Common myeloid progenitor, CD34-positive (primary cell): ENCODE measurements around the gene CHST1.

Experiments used
- CTCF ChIA-PET: fragments of 350-600 bp; sonication (Branson Sonifier 250); formaldehyde crosslinking; loops from one replicate; lab custom pipeline; 2021; ENCODE audit warnings: antibody characterized with exemption; lab: Charles Lee
- POLR2A ChIA-PET: fragments of 350-600 bp; sonication (Branson Sonifier 250); formaldehyde crosslinking; loops from one replicate; lab custom pipeline; 2021; ENCODE audit warnings: antibody characterized with exemption; lab: Charles Lee
- DNase-seq, 3 donors: peaks; one replicate each; pipeline versions ENCODE4 v3.0.0 to v3.0.0-alpha.2; 2013
- H3K27ac ChIP-seq, 2 experiments: 1 replicate in 1 of 2; 2 replicates in 1 of 2; pipeline ENCODE4 v1.7.0; 2013; ENCODE audit warnings: inconsistent platforms in 2 of 2, low read length in 2 of 2, mild to moderate bottlenecking in 2 of 2, low read depth in 1 of 2, moderate library complexity in 1 of 2; ENCODE audit not compliant: severe bottlenecking in 2 of 2, insufficient read depth in 1 of 2, poor library complexity in 1 of 2
- H3K27me3 ChIP-seq, 5 experiments: replicated peaks in 2 of 5; 1 replicate in 3 of 5; 2 replicates in 2 of 5; pipeline versions ENCODE4 v1.6.1 to v1.7.0; 2013; ENCODE audit warnings: low read length in 4 of 5, mild to moderate bottlenecking in 2 of 5, moderate library complexity in 2 of 5, inconsistent platforms in 1 of 5; ENCODE audit not compliant: insufficient read depth in 5 of 5, control insufficient read depth in 4 of 5
- H3K36me3 ChIP-seq, 4 experiments: 1 replicate in 2 of 4; 2 replicates in 2 of 4; pipeline versions ENCODE4 v1.6.1 to v1.7.0; 2013; ENCODE audit warnings: low read length in 3 of 4, control low read depth in 1 of 4, mild to moderate bottlenecking in 1 of 4; ENCODE audit not compliant: control insufficient read depth in 4 of 4, insufficient read depth in 4 of 4
- H3K4me1 ChIP-seq, 4 experiments: 1 replicate in 3 of 4; 2 replicates in 1 of 4; pipeline versions ENCODE4 v1.6.1 to v1.7.1; 2013; ENCODE audit warnings: low read length in 3 of 4, mild to moderate bottlenecking in 3 of 4, control low read depth in 1 of 4, inconsistent platforms in 1 of 4, moderate library complexity in 1 of 4; ENCODE audit not compliant: control insufficient read depth in 4 of 4, insufficient read depth in 4 of 4; ENCODE audit errors: control extremely low read depth in 1 of 4
- H3K4me3 ChIP-seq, 7 experiments: 1 replicate in 4 of 7; 2 replicates in 3 of 7; pipeline versions ENCODE4 v1.5.1 to v1.7.0; 2013; ENCODE audit warnings: mild to moderate bottlenecking in 7 of 7, low read length in 6 of 7, moderate library complexity in 6 of 7, inconsistent platforms in 2 of 7, low read depth in 2 of 7, control low read depth in 1 of 7; ENCODE audit not compliant: insufficient read depth in 4 of 7, control insufficient read depth in 1 of 7; ENCODE audit errors: extremely low read depth in 1 of 7
- H3K9me3 ChIP-seq, 5 experiments: 1 replicate in 4 of 5; 2 replicates in 1 of 5; pipeline versions ENCODE4 v1.6.1 to v1.7.1; 2013; ENCODE audit warnings: low read length in 4 of 5, mild to moderate bottlenecking in 2 of 5, inconsistent platforms in 1 of 5, low read depth in 1 of 5, moderate library complexity in 1 of 5; ENCODE audit not compliant: control insufficient read depth in 4 of 5, insufficient read depth in 2 of 5; ENCODE audit errors: control extremely low read depth in 1 of 5
- WGBS: methylation state at CpG from one replicate; pipeline ENCODE4 v1.1.5; 2013; ENCODE audit not compliant: insufficient coverage; 5-methylcytosine and 5-hydroxymethylcytosine counted together

The CHST1 gene

DNA sequence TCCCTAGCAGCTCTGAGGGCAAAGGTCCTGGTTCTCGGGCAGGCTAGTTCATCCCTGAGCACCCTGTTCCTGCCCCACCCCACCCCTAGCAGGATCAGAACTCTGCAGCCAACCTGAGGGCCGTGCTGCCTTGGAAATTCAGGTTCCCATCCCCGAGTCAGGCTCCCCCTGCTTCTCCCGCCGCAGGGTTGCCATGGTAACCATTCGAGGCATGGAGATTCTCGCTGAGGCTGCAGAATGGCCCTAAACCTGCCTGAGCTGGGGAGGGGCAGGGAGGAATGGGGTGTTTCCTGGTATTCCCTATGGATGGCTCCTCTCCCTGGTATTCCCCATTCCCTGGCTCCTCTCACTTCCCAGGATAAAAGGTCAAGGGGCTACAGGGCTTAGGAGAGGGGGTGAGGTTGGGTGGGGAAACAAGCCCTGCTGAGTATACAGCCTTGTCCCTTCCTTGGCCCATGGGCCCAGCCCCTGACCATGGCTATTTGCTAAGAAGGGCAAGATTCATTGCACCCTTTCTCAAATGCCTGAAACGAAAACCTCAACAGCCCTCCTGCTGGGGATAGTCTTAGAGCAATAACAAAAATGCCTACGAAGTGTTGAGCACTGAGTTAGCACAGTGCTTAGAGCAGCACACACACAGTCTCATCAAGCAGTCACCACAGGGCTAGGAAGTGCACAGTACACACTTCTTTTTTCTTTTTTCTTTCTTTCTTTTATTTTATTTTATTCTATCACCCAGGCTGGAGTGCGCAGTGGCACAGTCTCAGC lies 58.7 kb downstream of the CHST1 start:
- ChIA-PET CTCF (no interaction called here), POLR2A (no interaction called here)
- H3K36me3 ChIP-seq: no peaks in the 10 kb centered on the region
- H3K4me1 ChIP-seq: peaks cover 0 to 10% (median 2%) of the 10 kb centered on the region in 4 experiments
- peaks cover 0 to 64% (median 10%) of the 10 kb centered on the region in 5 experiments for H3K27me3 ChIP-seq
- DNase-seq: no peak
- 21% methylated on average over 7 of the region's 10 CpGs for WGBS
- peaks cover 0 to 2% (median 0%) of the 10 kb centered on the region in 5 experiments for H3K9me3 ChIP-seq
- H3K4me3 ChIP-seq: no peak overlapping the region
- H3K27ac ChIP-seq: no peak overlapping the region

DNA sequence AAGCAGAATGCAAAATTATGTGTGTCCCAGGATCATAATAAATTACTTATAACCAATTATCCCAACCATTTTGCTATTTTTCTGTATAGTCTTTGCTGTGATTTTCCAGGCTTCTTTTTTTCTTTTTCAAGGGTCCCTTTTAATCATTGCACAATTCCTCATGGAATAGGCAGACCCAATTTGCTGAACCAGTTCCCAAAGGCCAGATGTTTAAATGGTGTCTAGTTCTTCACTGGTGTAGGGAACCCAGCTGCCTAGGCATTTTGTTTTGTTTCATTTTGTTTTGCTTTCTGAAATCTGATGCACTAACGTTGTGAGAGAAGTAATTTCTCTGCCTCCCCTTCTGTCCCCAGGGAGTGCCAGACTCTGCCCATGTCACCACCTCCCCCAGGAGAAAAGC lies 60.4 kb downstream of the CHST1 start:
- CTCF ChIA-PET: interaction anchor here (1.5 kb wide), 1 partner anchor 13 kb away, joined by 4 read pairs; no protein-coding TSS in a partner anchor
- no CpG with 5 or more reads among the region's 1 CpG for WGBS

DNA sequence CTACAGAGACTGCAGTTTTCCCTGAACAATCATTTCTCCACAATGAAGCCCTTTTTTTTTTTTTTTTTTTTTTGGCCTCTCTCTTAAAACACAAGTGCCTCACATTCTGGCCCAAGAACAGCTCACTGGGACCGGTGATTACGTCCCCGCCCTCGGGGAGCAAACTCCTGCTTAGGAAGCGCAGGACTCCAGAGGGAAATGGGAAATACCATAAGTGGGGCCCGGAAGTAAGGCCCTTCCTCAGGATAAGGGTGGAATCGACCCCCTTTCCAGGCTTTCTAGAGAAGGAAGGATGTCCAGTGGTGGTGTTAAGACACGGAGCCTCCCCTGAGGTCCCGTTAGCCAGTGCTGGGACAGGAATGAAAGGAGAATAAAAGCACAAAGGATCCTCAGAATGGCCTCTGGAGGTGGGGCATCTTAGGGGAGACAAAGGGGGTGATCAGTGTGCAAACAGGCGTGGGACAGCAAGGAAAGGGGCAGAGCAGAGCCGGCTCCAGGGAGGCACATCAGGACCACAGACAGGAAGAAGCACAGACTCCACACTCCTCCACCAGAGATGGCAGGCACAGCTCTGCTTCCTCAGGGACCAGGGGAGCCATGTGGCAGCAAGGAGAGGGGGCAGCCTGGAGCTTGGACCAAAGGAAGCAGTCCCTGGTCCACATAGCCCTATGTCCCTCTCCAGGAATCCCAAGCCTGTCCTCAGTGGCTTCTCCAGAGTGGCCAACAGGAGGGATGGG lies 61.3 kb downstream of the CHST1 start:
- no peak overlapping the region for H3K4me3 ChIP-seq
- ChIA-PET CTCF (interaction anchor here (1.5 kb wide), 1 partner anchor 12 kb away, joined by 4 read pairs; no protein-coding TSS in a partner anchor), POLR2A (no interaction called here)
- H3K36me3 ChIP-seq: no peaks in the 10 kb centered on the region
- peaks cover 0 to 53% (median 14%) of the 10 kb centered on the region in 5 experiments for H3K27me3 ChIP-seq
- H3K27ac ChIP-seq: no peak overlapping the region
- peaks cover 0 to 6% (median 2%) of the 10 kb centered on the region in 4 experiments for H3K4me1 ChIP-seq
- H3K9me3 ChIP-seq: peaks cover 0 to 5% (median 1%) of the 10 kb centered on the region in 5 experiments
- DNase-seq: no peak
- WGBS: 21% methylated on average over 10 of the region's 11 CpGs

More for the DNA sequence above, 60.4 kb downstream of the CHST1 start:
- no peak overlapping the region for H3K4me3 ChIP-seq
- peaks cover 0 to 4% (median 0%) of the 10 kb centered on the region in 5 experiments for H3K9me3 ChIP-seq
- DNase-seq: no peak
- POLR2A ChIA-PET: no interaction called here
- H3K27me3 ChIP-seq: peaks cover 0 to 61% (median 12%) of the 10 kb centered on the region in 5 experiments
- H3K36me3 ChIP-seq: no peaks in the 10 kb centered on the region
- no peak overlapping the region for H3K27ac ChIP-seq
- H3K4me1 ChIP-seq: peaks cover 0 to 6% (median 2%) of the 10 kb centered on the region in 4 experiments

DNA sequence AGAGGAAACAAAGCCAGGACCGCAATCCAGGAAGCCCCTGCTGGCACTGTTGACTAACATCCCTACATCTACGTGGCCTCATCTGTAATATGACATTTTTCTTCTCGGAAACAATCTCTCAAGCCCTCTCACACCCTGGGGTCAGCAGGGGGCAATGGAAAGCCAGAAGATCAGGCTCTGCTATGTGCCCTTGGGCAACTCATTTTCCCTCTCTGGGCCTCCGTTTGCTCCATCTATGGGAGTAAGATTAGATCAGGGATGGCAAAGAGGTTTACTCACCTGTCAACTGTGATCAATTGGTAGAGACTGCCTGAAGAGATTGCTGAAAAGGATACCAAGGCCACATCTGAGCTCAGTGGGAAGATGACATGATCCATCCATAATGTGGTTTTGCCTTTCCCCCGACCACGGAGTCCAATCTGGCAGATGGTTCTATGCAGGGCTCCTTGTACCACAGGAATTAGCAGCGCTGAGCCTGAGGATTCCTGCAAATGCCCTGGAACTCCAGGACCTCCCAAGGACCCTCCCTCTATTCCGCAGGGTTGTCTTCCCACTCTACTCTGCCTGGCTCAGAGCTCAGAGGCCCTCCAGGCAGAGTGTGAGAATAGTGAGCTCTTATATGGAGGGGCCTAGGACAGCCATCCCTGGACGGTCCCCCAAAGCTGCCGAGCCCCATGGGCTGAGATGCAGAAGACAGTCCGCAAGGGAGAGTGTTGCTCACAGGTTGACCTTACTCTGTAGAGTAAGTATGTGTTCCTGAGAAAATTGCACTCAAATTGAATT lies 66.1 kb downstream of the CHST1 start:
- WGBS: 83% methylated on average over 7 of the region's 11 CpGs
- no peaks in the 10 kb centered on the region for H3K4me1 ChIP-seq
- peaks cover 0 to 32% (median 13%) of the 10 kb centered on the region in 5 experiments for H3K27me3 ChIP-seq
- DNase-seq: no peak
- no peaks in the 10 kb centered on the region for H3K36me3 ChIP-seq
- peaks cover 0 to 5% (median 1%) of the 10 kb centered on the region in 5 experiments for H3K9me3 ChIP-seq
- CTCF ChIA-PET: no interaction called here
- H3K4me3 ChIP-seq: no peak overlapping the region
- no peak overlapping the region for H3K27ac ChIP-seq
- POLR2A ChIA-PET: no interaction called here
